Colonic mucosa (tissue), 4 donors: ENCODE measurements around the gene RALGPS1. TPM values are rescaled to one million over a fixed set of nuclear protein-coding genes. Genes with fewer than 3 reads are reported as not detected.

Experiments used
- DNase-seq: peaks from one replicate; pipeline ENCODE4 v3.0.0-alpha.2; 2020
- H3K27ac ChIP-seq: fragments of 200-600 bp; one replicate; pipeline ENCODE4 v1.8.0; 2021
- H3K27me3 ChIP-seq: fragments of 200-600 bp; one replicate; pipeline ENCODE4 v1.8.0; 2021
- H3K36me3 ChIP-seq: fragments of 200-600 bp; one replicate; pipeline ENCODE4 v1.8.0; 2021
- H3K4me1 ChIP-seq: fragments of 200-600 bp; one replicate; pipeline ENCODE4 v1.8.0; 2021; ENCODE audit warnings: mild to moderate bottlenecking
- H3K4me3 ChIP-seq: fragments of 200-600 bp; one replicate; pipeline ENCODE4 v1.8.0; 2021
- H3K9ac ChIP-seq, 2 donors: one replicate each; pipeline ENCODE4 v1.7.0; 2013; ENCODE audit warnings: control low read depth in 2 of 2, low read depth in 2 of 2, low read length in 2 of 2
- H3K9me3 ChIP-seq: fragments of 200-600 bp; one replicate; pipeline ENCODE4 v1.8.0; 2021
- intact Hi-C: fragments of 100-400 bp; cut with DNase I; formaldehyde crosslinking; loops from one replicate; pipeline ENCODE4 v1.14.1; 2022
- total RNA-seq, 2 donors: library from RNA; stranded (reverse); fragmentation: NEBNext Ultra II Directional in 1 of 2; extraction: Animal tissue kit (Norgen Biotek cat#: 25700) in 1 of 2; gene quantifications; one replicate each; pipeline ENCODE4 v1.2.1, GENCODE V29; 2021
- TF ChIP-seq, protein P1 (sequence below): fragments of 200-600 bp; IDR thresholded peaks from one replicate; pipeline ENCODE4 v1.8.0; 2022; ENCODE audit warnings: antibody characterized with exemption, mild to moderate bottlenecking
- donor health status: healthy.
- donor health status: DM: no; HTN: no; CAD: no.
- donor health status: DM: no; HTN: no; CAD: no.

Gene RALGPS1
- total RNA-seq, 2 donors from 2014 or later = 22.6 to 27.2 TPM

DNA sequence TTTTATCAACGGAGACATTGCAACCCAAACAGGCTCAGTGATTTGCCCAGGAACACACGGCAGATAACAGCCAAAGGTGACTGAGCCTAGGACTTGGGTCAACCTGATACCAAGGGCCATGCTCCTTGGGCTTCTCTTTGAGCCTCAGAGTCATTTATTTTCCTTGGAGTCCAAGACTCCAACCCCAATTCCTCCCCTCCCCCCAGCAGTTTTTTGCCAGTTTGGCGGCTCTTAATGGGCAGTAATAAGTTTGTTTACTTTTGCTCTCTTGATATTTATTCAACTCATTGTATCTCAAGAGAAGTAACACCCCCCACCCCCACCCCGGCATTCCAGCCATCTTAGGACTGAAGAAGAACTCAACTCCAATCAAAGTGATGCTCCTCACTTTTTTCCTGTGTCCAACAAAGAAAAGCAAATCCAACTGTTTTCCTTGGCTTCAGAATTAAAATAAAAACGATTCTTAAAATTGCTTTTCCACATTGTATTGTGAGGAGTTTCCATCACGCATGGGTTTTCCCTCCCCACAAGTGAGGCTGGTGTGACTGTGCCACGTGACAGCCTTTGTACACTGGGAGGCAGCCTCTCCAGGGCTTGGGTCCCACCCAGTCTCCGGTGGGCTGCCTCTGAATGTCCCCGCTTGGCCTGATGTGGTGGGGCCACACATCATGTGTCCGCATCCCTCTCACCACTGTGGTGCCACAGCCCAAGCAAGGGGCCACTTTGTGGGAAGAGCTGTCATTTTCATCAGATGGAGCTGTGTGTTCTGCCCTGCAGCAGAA, 198.8 kb downstream of the RALGPS1 start:
- intact Hi-C loops = no loop called here
- Histone ChIP-seq H3K36me3 (no peaks in the 10 kb centered on the region), H3K4me1 (no peaks in the 10 kb centered on the region), H3K9me3 (no peaks in the 10 kb centered on the region), H3K4me3 (no peak overlapping the region), H3K27me3 (no peaks in the 10 kb centered on the region), H3K27ac (no peak overlapping the region), H3K9ac (no peak overlapping the region)
- DNase-seq = no peak
- TF ChIP-seq, protein P1, sequence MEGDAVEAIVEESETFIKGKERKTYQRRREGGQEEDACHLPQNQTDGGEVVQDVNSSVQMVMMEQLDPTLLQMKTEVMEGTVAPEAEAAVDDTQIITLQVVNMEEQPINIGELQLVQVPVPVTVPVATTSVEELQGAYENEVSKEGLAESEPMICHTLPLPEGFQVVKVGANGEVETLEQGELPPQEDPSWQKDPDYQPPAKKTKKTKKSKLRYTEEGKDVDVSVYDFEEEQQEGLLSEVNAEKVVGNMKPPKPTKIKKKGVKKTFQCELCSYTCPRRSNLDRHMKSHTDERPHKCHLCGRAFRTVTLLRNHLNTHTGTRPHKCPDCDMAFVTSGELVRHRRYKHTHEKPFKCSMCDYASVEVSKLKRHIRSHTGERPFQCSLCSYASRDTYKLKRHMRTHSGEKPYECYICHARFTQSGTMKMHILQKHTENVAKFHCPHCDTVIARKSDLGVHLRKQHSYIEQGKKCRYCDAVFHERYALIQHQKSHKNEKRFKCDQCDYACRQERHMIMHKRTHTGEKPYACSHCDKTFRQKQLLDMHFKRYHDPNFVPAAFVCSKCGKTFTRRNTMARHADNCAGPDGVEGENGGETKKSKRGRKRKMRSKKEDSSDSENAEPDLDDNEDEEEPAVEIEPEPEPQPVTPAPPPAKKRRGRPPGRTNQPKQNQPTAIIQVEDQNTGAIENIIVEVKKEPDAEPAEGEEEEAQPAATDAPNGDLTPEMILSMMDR = no peak

DNA sequence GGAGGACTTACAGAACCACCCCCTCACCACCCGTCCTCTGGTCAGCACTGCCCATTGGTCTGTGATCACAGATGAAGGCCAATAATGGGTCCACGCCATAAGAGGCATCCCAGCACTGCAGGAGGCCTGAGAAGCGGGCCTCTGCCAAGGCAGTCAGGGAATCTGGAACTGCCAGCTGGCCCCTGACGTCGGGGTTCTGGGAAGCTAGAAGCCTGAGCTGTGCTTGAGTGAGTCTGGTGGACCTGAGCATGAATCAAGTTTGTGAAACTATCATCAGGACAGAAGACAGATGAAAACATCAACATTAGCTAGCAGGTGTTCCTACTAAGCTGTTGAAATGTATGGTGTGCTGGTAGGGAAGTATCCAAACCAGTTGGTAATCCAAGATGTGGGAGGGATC, 200.0 kb downstream of the RALGPS1 start:
- no peak for DNase-seq
- H3K9me3 ChIP-seq = no peaks in the 10 kb centered on the region
- intact Hi-C loops = no loop called here
- H3K36me3 ChIP-seq = no peaks in the 10 kb centered on the region
- H3K4me3 ChIP-seq = no peak overlapping the region
- no peak overlapping the region for H3K27ac ChIP-seq
- no peak overlapping the region for H3K9ac ChIP-seq
- no peaks in the 10 kb centered on the region for H3K27me3 ChIP-seq
- H3K4me1 ChIP-seq = no peaks in the 10 kb centered on the region
- TF ChIP-seq, protein P1 = no peak

DNA sequence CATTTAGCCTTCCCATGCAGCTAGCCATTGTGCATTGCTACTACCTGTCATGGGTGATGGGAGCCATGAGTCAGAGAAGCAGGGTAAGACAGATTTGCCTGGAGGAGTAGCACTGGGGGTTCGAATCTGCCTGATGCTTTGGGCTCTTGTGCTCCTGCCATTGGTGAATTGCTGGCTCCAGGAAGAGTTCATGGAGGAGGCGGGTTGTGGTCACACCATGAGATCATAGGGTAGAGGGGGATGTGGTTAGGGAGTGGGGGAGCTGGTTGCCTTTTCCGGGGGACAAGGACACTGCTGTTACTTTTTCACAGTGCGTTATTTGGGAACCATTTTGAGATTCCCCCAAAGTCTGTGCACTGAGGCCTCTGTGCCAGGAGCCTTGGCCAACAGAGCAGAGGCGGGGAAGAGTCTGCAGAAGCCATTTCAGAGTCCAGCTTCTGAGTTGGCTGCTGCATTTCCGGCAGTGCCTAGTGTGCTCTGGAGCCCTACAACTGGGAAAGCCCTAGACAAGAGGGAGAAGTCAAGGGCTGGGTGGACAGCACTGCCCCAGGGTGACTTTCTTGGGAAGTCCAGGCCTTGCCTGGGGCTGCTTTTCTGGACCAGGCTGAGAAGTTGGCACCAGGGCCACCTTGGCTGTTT, 201.6 kb downstream of the RALGPS1 start:
- Histone ChIP-seq H3K4me1 (no peaks in the 10 kb centered on the region), H3K36me3 (no peaks in the 10 kb centered on the region)

GRCh38 chr9:127116957-127117356, 202.4 kb downstream of the RALGPS1 start:
- no peaks in the 10 kb centered on the region for H3K4me1 ChIP-seq
- TF ChIP-seq, protein P1 = no peak
- no peak for DNase-seq
- H3K36me3 ChIP-seq = no peaks in the 10 kb centered on the region
- H3K27me3 ChIP-seq = no peaks in the 10 kb centered on the region
- no peak overlapping the region for H3K4me3 ChIP-seq
- no peak overlapping the region for H3K9ac ChIP-seq
- no peak overlapping the region for H3K27ac ChIP-seq
- no peaks in the 10 kb centered on the region for H3K9me3 ChIP-seq
- intact Hi-C loops = no loop called here

More for the DNA sequence above, 201.6 kb downstream of the RALGPS1 start:
- DNase-seq = no peak
- H3K4me3 ChIP-seq = no peak overlapping the region
- no peak overlapping the region for H3K27ac ChIP-seq
- intact Hi-C loops = no loop called here
- H3K27me3 ChIP-seq = no peaks in the 10 kb centered on the region
- TF ChIP-seq, protein P1 = no peak
- H3K9me3 ChIP-seq = no peaks in the 10 kb centered on the region
- H3K9ac ChIP-seq = no peak overlapping the region

DNA sequence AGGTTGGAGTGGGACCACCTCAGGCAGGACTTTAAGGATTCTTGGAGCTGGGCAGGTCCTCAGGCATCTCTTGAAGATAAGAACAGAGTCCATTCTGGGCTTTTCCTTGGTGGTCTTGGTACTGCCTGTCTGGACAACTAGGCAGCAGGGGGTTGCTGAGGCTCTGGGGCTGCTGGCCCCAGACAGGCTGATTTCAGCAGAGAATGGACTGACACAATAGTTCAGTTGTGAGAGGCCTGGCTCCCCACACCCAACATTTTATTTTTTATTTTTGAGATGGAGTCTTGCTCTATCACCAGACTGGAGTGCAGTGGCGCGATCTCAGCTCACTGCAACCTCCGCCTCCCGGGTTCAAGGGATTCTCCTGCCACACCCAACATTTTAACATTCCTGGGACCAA, 203.2 kb downstream of the RALGPS1 start:
- DNase-seq = no peak
- Histone ChIP-seq H3K4me3 (no peak overlapping the region), H3K9ac (no peak overlapping the region), H3K4me1 (no peaks in the 10 kb centered on the region), H3K27me3 (no peaks in the 10 kb centered on the region), H3K9me3 (no peaks in the 10 kb centered on the region), H3K36me3 (no peaks in the 10 kb centered on the region), H3K27ac (no peak overlapping the region)
- intact Hi-C loops = no loop called here
- TF ChIP-seq, protein P1 = no peak
